ENCODE data around the gene GSDMA. TPM values are rescaled to one million over a fixed set of nuclear protein-coding genes. Genes with fewer than 3 reads are reported as not detected.
A peak's percentile ranks its signal among the peaks of the same experiment; 100 is the strongest.

GSDMA gene
- total RNA-seq, 1 donor from 2014 or later = 0.74 TPM

DNA sequence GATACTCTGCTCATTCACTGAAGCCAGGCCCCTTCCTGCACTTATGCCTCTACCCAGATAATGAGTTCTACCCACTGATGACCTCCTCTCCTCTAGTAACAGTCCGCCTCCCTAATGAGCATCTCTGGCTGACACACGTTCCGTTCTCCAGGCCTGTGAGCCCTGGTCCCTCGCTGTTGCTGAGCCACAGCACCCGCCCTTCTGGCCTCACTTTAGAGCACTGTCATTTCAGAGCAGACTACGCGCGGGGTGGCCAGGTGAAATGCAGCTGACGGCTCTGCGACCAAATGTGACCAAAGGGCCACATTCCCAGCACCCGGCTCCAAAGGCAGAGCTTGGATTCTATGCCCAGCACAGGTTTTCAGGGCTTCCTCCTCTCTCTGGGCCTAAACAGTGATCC lies 31.6 kb downstream of the GSDMA start:
- intact Hi-C loops (cut with DNase I) = no loop called here
- peaks cover 35% of the 10 kb centered on the region for H3K4me1 ChIP-seq
- no peaks in the 10 kb centered on the region for H3K27me3 ChIP-seq
- no peaks in the 10 kb centered on the region for H3K9me3 ChIP-seq
- no peak overlapping the region for H3K27ac ChIP-seq
- H3K4me3 ChIP-seq = no peak overlapping the region
- H3K36me3 ChIP-seq = peaks cover 0 to 77% of the 10 kb centered on the region in 2 donors
- TF ChIP-seq POLR2AphosphoS5 (IDR thresholded peaks at IDR 0.05; ENCODE audit: insufficient read depth in 1 of 2, low read depth in 1 of 2) = no peak
- TF ChIP-seq, protein P1, sequence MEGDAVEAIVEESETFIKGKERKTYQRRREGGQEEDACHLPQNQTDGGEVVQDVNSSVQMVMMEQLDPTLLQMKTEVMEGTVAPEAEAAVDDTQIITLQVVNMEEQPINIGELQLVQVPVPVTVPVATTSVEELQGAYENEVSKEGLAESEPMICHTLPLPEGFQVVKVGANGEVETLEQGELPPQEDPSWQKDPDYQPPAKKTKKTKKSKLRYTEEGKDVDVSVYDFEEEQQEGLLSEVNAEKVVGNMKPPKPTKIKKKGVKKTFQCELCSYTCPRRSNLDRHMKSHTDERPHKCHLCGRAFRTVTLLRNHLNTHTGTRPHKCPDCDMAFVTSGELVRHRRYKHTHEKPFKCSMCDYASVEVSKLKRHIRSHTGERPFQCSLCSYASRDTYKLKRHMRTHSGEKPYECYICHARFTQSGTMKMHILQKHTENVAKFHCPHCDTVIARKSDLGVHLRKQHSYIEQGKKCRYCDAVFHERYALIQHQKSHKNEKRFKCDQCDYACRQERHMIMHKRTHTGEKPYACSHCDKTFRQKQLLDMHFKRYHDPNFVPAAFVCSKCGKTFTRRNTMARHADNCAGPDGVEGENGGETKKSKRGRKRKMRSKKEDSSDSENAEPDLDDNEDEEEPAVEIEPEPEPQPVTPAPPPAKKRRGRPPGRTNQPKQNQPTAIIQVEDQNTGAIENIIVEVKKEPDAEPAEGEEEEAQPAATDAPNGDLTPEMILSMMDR (IDR thresholded peaks at IDR 0.05) = no peak
- no peak for TF ChIP-seq POLR2A (IDR thresholded peaks at IDR 0.05)
- no peak for DNase-seq (ENCODE audit: extremely low spot score in 2 of 2)

DNA sequence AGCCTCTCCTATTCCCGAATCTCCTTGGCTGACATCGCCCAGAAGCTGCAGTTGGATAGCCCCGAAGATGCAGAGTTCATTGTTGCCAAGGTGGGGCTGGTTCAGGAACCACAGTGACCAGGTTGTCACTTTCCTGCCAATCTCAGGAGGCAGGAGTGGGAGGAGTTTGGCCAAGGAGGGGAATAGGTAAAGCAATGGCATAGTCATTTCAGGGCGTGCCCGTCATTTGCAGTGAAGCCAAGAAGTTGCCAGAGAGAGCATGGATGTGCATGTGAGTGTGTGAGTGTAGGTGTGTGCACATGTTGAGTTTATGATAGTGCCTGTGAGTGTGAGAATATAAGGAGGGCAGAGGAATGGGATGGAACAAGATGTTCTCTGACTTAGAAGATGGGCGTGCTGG lies 32.6 kb downstream of the GSDMA start:
- intact Hi-C loops (cut with DNase I) = no loop called here
- DNase-seq (ENCODE audit: extremely low spot score in 2 of 2) = no peak
- no peak overlapping the region for H3K27ac ChIP-seq

DNA sequence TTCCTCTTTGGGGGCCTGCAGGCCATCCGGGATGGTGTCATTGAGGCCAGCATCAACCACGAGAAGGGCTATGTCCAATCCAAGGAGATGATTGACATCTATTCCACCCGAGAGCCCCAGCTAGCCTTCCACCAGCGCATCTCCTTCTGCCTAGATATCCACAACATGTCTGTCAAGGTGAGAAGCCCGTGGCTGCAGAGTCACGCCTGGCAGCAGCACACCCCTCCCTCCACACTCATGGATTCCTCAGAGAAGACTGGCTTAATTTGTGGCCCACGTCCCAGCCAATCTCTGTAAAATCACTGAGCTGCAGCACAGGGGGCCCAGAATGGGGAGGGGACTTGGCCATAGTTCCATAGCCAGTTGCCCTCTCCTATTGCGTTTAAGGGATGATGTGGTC lies 33.4 kb downstream of the GSDMA start:
- intact Hi-C loops (cut with DNase I) = no loop called here
- peaks cover 35% of the 10 kb centered on the region for H3K4me1 ChIP-seq
- H3K36me3 ChIP-seq = peaks cover 0 to 60% of the 10 kb centered on the region in 2 donors
- H3K9me3 ChIP-seq = no peaks in the 10 kb centered on the region
- TF ChIP-seq, protein P1 (IDR thresholded peaks at IDR 0.05) = no peak
- no peak for TF ChIP-seq POLR2A (IDR thresholded peaks at IDR 0.05)
- no peak for TF ChIP-seq POLR2AphosphoS5 (IDR thresholded peaks at IDR 0.05; ENCODE audit: insufficient read depth in 1 of 2, low read depth in 1 of 2)
- no peaks in the 10 kb centered on the region for H3K27me3 ChIP-seq
- H3K27ac ChIP-seq = peak overlapping the region; percentile 25
- DNase-seq (ENCODE audit: extremely low spot score in 2 of 2) = no peak
- no peak overlapping the region for H3K4me3 ChIP-seq

More for the DNA sequence above, 32.6 kb downstream of the GSDMA start:
- H3K4me1 ChIP-seq = peaks cover 35% of the 10 kb centered on the region
- H3K9me3 ChIP-seq = no peaks in the 10 kb centered on the region
- no peak overlapping the region for H3K4me3 ChIP-seq
- no peaks in the 10 kb centered on the region for H3K27me3 ChIP-seq
- peaks cover 0 to 67% of the 10 kb centered on the region in 2 donors for H3K36me3 ChIP-seq
- TF ChIP-seq, protein P1 (IDR thresholded peaks at IDR 0.05) = no peak
- TF ChIP-seq POLR2AphosphoS5 (IDR thresholded peaks at IDR 0.05; ENCODE audit: insufficient read depth in 1 of 2, low read depth in 1 of 2) (no peak), POLR2A (IDR thresholded peaks at IDR 0.05) (no peak)

DNA sequence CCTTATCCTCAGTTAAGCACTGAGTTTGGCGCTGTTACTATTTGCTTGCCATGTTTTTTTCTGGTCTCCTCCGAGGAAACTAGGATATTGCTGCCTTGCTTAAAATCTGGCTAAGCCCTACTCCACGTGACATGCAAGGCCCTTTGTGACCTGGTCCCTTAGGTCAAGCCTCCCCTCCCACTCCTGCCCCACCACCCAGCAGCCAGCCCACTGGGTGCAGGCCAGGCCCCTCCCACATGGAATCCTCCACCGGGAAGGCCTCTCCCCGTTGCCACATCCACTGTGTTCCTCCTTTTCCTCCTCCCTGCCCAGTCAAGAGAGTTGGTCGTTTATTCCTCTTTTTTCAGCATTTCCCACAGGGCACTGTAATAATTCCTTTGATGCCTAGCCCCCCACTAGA lies 34.0 kb downstream of the GSDMA start:
- Histone ChIP-seq H3K36me3 (peaks cover 0 to 54% of the 10 kb centered on the region in 2 donors), H3K27ac (peak overlapping the region; percentile 36), H3K27me3 (no peaks in the 10 kb centered on the region), H3K9me3 (no peaks in the 10 kb centered on the region), H3K4me1 (peaks cover 35% of the 10 kb centered on the region), H3K4me3 (no peak overlapping the region)
- TF ChIP-seq POLR2A (IDR thresholded peaks at IDR 0.05) = no peak
- TF ChIP-seq, protein P1 (IDR thresholded peaks at IDR 0.05) = no peak
- TF ChIP-seq POLR2AphosphoS5 (IDR thresholded peaks at IDR 0.05; ENCODE audit: insufficient read depth in 1 of 2, low read depth in 1 of 2) = peak in 1 of 2 donors; percentile 22
- intact Hi-C loops (cut with DNase I) = no loop called here
- no peak for DNase-seq (ENCODE audit: extremely low spot score in 2 of 2)

DNA sequence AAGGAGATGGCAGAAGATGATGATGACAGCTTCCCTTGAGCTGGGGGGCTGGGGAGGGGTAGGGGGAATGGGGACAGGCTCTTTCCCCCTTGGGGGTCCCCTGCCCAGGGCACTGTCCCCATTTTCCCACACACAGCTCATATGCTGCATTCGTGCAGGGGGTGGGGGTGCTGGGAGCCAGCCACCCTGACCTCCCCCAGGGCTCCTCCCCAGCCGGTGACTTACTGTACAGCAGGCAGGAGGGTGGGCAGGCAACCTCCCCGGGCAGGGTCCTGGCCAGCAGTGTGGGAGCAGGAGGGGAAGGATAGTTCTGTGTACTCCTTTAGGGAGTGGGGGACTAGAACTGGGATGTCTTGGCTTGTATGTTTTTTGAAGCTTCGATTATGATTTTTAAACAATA lies 34.7 kb downstream of the GSDMA start:
- Histone ChIP-seq H3K4me1 (peaks cover 35% of the 10 kb centered on the region), H3K27ac (peak overlapping the region; percentile 36), H3K27me3 (no peaks in the 10 kb centered on the region), H3K36me3 (peaks cover 0 to 47% of the 10 kb centered on the region in 2 donors), H3K9me3 (no peaks in the 10 kb centered on the region), H3K4me3 (no peak overlapping the region)
- intact Hi-C loops (cut with DNase I) = no loop called here
- TF ChIP-seq POLR2AphosphoS5 (IDR thresholded peaks at IDR 0.05; ENCODE audit: insufficient read depth in 1 of 2, low read depth in 1 of 2) = no peak
- TF ChIP-seq, protein P1 (IDR thresholded peaks at IDR 0.05) = no peak
- no peak for TF ChIP-seq POLR2A (IDR thresholded peaks at IDR 0.05)
- no peak for DNase-seq (ENCODE audit: extremely low spot score in 2 of 2)

Data from vagina (tissue), 2 donors.